Measurements from ENCODE around the gene OMA1.

The OMA1 gene

DNA sequence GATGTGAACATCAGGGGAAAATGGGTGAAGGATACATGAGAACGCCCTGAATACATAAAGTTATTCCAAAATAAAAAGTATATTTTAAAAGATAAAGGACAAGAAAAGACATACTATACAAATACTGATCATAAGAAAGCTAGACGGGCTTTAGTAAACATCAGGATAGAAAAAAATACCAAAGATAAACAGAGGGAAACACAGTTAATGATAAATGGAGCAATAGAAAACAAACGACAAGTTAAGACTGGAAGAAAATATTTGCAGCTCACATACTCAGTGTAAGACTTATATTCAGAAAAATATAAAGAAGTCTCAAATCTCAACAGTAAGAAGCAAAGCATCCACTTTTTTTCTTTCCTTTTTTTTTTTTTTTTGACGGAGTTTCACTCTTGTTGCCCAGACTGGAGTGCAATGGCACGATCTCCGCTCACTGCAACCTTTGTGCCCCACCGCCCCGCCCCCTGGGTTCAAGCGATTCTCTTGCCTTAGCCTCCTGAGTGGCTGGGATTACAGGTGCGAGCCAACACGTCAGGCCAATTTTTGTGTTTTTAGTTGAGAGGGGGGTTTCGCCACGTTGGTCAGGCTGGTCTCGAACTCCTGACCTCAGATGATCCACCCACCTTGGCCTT, 94.8 kb downstream of the OMA1 start:
- no peaks in the 10 kb centered on the region for H3F3A ChIP-seq (ENCODE audit: insufficient read depth, low read length)
- H3K36me3 ChIP-seq (ENCODE audit: insufficient read depth, low read length): no peaks in the 10 kb centered on the region
- no peaks in the 10 kb centered on the region for H3K9me3 ChIP-seq (ENCODE audit: low read length)
- no peak overlapping the region for H3K4me2 ChIP-seq (ENCODE audit: low read length)
- no peak overlapping the region for H3K9ac ChIP-seq (ENCODE audit: low read length)
- no peaks in the 10 kb centered on the region for H3K79me2 ChIP-seq (ENCODE audit: insufficient read depth, low read length)
- H3K27me3 ChIP-seq (ENCODE audit: insufficient read depth, low read length): no peaks in the 10 kb centered on the region
- H2AFZ ChIP-seq (ENCODE audit: low read length): no peak overlapping the region
- H3K9me2 ChIP-seq (ENCODE audit: low read depth, low read length): no peaks in the 10 kb centered on the region
- H4K20me1 ChIP-seq (ENCODE audit: insufficient read depth, low read length): no peaks in the 10 kb centered on the region
- no peaks in the 10 kb centered on the region for H3K4me1 ChIP-seq (ENCODE audit: insufficient read depth, low read length, severe bottlenecking)
- no peak overlapping the region for H3K4me3 ChIP-seq (ENCODE audit: low read depth, low read length, poor library complexity, severe bottlenecking)
- H3K27ac ChIP-seq (ENCODE audit: low read depth, low read length, poor library complexity, severe bottlenecking): no peak overlapping the region
- TF ChIP-seq, protein P1, sequence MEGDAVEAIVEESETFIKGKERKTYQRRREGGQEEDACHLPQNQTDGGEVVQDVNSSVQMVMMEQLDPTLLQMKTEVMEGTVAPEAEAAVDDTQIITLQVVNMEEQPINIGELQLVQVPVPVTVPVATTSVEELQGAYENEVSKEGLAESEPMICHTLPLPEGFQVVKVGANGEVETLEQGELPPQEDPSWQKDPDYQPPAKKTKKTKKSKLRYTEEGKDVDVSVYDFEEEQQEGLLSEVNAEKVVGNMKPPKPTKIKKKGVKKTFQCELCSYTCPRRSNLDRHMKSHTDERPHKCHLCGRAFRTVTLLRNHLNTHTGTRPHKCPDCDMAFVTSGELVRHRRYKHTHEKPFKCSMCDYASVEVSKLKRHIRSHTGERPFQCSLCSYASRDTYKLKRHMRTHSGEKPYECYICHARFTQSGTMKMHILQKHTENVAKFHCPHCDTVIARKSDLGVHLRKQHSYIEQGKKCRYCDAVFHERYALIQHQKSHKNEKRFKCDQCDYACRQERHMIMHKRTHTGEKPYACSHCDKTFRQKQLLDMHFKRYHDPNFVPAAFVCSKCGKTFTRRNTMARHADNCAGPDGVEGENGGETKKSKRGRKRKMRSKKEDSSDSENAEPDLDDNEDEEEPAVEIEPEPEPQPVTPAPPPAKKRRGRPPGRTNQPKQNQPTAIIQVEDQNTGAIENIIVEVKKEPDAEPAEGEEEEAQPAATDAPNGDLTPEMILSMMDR (IDR thresholded peaks at IDR 0.05; ENCODE audit: low read length): no peak
- TF ChIP-seq EZH2 (IDR thresholded peaks at IDR 0.05; ENCODE audit: borderline replicate concordance, low read length): no peak

DNA sequence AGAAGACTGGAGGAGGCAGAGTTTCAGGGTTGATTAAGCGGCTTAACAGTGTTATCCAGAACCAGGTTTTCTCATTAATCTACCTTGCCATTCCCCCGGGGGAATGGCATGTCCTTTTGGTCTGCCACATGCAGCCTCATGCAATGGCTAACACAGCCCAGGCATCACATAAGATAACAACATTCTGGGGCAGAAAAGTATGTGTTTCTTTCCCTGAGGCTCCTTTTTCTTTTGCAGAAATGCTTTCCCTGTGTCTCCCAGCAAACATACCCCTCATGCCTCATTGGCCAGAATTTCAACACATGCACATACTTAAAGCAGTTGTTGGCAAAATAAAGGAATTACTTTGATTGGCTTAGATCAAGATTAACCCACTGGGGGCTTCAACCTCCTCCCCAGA, 98.6 kb downstream of the OMA1 start:
- Histone ChIP-seq H3K9ac (ENCODE audit: low read length) (no peak overlapping the region), H3K4me3 (ENCODE audit: low read depth, low read length, poor library complexity, severe bottlenecking) (no peak overlapping the region), H3F3A (ENCODE audit: insufficient read depth, low read length) (no peaks in the 10 kb centered on the region), H3K4me1 (ENCODE audit: insufficient read depth, low read length, severe bottlenecking) (no peaks in the 10 kb centered on the region), H3K79me2 (ENCODE audit: insufficient read depth, low read length) (no peaks in the 10 kb centered on the region), H3K36me3 (ENCODE audit: insufficient read depth, low read length) (no peaks in the 10 kb centered on the region), H3K27ac (ENCODE audit: low read depth, low read length, poor library complexity, severe bottlenecking) (no peak overlapping the region), H3K9me3 (ENCODE audit: low read length) (no peaks in the 10 kb centered on the region), H3K4me2 (ENCODE audit: low read length) (no peak overlapping the region), H3K9me2 (ENCODE audit: low read depth, low read length) (no peaks in the 10 kb centered on the region), H2AFZ (ENCODE audit: low read length) (no peak overlapping the region), H4K20me1 (ENCODE audit: insufficient read depth, low read length) (no peaks in the 10 kb centered on the region), H3K27me3 (ENCODE audit: insufficient read depth, low read length) (no peaks in the 10 kb centered on the region)
- TF ChIP-seq, protein P1 (IDR thresholded peaks at IDR 0.05; ENCODE audit: low read length): no peak
- TF ChIP-seq EZH2 (IDR thresholded peaks at IDR 0.05; ENCODE audit: borderline replicate concordance, low read length): no peak

DNA sequence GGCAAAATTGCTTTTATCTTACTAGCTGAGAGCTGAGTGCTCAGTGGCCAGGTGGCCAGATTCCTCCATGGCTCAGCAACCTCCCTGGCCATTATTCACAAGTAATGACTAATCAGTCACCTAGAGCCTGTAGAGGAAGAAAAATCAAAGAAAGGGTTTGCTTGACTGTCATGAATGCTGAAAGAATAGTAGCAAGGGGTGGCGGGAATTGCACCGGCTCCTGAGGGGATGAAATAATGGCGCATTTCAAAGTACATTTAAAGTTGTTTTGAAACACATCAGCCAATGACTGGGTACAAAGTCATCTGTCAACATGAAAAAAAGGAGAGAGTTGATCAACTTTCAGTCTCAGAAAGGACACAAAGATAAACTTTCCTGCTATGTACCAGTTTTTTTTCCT, 99.5 kb downstream of the OMA1 start:
- no peaks in the 10 kb centered on the region for H3K4me1 ChIP-seq (ENCODE audit: insufficient read depth, low read length, severe bottlenecking)
- no peak overlapping the region for H3K27ac ChIP-seq (ENCODE audit: low read depth, low read length, poor library complexity, severe bottlenecking)
- no peaks in the 10 kb centered on the region for H3F3A ChIP-seq (ENCODE audit: insufficient read depth, low read length)
- H2AFZ ChIP-seq (ENCODE audit: low read length): no peak overlapping the region
- no peaks in the 10 kb centered on the region for H3K36me3 ChIP-seq (ENCODE audit: insufficient read depth, low read length)
- H3K79me2 ChIP-seq (ENCODE audit: insufficient read depth, low read length): no peaks in the 10 kb centered on the region
- H3K4me3 ChIP-seq (ENCODE audit: low read depth, low read length, poor library complexity, severe bottlenecking): no peak overlapping the region
- no peaks in the 10 kb centered on the region for H3K27me3 ChIP-seq (ENCODE audit: insufficient read depth, low read length)
- H3K4me2 ChIP-seq (ENCODE audit: low read length): no peak overlapping the region
- H3K9me2 ChIP-seq (ENCODE audit: low read depth, low read length): no peaks in the 10 kb centered on the region
- H3K9me3 ChIP-seq (ENCODE audit: low read length): no peaks in the 10 kb centered on the region
- H3K9ac ChIP-seq (ENCODE audit: low read length): no peak overlapping the region
- no peak for TF ChIP-seq EZH2 (IDR thresholded peaks at IDR 0.05; ENCODE audit: borderline replicate concordance, low read length)
- TF ChIP-seq, protein P1 (IDR thresholded peaks at IDR 0.05; ENCODE audit: low read length): no peak
- H4K20me1 ChIP-seq (ENCODE audit: insufficient read depth, low read length): no peaks in the 10 kb centered on the region
